Measurements from ENCODE around the gene RASSF10.

- no peak for TF ChIP-seq EZH2 (IDR thresholded peaks at IDR 0.05; ENCODE audit: low read length, unreplicated experiment)
- TF ChIP-seq, protein P1, sequence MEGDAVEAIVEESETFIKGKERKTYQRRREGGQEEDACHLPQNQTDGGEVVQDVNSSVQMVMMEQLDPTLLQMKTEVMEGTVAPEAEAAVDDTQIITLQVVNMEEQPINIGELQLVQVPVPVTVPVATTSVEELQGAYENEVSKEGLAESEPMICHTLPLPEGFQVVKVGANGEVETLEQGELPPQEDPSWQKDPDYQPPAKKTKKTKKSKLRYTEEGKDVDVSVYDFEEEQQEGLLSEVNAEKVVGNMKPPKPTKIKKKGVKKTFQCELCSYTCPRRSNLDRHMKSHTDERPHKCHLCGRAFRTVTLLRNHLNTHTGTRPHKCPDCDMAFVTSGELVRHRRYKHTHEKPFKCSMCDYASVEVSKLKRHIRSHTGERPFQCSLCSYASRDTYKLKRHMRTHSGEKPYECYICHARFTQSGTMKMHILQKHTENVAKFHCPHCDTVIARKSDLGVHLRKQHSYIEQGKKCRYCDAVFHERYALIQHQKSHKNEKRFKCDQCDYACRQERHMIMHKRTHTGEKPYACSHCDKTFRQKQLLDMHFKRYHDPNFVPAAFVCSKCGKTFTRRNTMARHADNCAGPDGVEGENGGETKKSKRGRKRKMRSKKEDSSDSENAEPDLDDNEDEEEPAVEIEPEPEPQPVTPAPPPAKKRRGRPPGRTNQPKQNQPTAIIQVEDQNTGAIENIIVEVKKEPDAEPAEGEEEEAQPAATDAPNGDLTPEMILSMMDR (conservative IDR thresholded peaks at IDR 0.05; ENCODE audit: low read depth, low read length) = no peak
- TF ChIP-seq EZH2phosphoT487 (IDR thresholded peaks at IDR 0.05; ENCODE audit: borderline replicate concordance, low read length) = no peak
These were observed 9.0 kb upstream of the RASSF10 start for GRCh38 chr11:13000116-13000515.

Data from PC-3 (cell line).